ENCODE measurements around the gene PBX1.

Gene PBX1

GRCh38 chr1:164703960-164704411, 145.0 kb downstream of the PBX1 start:
- DNase-seq: no peak

DNA sequence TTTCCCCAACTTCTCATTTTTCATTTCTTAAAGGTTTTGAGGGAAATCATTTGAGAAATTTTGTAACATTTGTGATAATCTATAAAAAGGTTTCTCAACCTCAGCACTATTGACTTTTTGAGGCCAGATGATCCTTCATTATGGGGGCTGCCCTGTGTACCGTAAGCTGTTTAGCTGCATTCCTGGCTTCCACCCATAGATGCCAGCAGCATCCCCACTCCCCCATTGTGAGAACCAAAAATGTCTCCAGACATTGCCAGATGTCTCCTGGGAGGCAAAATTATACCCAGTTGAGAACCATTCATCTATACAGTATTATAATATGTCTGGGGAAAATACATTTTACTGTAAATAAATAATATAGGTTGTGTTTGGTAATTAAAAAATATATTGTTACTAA, 146.0 kb downstream of the PBX1 start:
- DNase-seq: no peak

- no peak for DNase-seq
Measured at GRCh38 chr1:164706606-164706987, 147.6 kb downstream of the PBX1 start.

DNA sequence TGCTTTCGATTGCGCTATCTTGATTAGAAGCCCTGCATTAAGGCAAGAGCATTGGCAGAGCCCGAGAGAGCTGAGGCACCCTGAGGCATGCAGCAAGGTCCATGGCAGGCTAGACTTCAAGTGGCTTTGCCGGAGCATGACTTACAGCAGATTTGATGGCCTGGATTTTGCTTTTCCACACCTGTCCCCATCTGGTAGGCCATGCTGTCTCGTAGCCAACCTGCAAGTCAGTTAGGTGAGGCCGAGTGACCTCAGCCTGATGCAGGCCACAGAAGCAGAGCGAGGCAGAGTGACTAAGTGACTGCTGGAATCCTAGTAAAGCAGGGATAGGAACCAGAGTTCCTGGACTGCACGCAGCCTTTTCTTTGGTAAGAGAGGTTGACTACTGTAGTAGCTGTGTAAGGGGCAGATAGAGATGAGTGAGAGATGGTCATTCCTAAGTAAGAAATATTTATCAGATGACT, 148.9 kb downstream of the PBX1 start:
- DNase-seq: no peak

DNA sequence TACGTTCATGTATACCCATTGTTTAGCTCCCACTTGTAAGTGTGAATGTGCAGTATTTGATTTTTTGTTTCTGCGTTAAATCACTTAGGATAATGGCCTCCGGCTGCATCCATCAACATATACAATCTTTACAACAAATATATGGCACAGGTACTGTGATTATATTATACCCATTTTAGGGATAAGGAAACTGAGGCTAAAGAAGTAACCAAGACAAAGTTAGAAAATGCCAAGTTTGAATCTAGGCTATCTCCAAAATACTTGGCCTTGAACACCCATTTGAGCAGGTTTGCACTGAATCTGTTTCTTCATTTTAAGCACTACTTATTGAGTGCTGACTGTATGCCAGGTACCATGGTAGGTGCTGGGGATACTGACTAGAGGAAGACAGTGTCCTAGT, 149.6 kb downstream of the PBX1 start:
- no peak for DNase-seq

GRCh38 chr1:164709126-164709525, 150.1 kb downstream of the PBX1 start:
- DNase-seq: no peak

DNA sequence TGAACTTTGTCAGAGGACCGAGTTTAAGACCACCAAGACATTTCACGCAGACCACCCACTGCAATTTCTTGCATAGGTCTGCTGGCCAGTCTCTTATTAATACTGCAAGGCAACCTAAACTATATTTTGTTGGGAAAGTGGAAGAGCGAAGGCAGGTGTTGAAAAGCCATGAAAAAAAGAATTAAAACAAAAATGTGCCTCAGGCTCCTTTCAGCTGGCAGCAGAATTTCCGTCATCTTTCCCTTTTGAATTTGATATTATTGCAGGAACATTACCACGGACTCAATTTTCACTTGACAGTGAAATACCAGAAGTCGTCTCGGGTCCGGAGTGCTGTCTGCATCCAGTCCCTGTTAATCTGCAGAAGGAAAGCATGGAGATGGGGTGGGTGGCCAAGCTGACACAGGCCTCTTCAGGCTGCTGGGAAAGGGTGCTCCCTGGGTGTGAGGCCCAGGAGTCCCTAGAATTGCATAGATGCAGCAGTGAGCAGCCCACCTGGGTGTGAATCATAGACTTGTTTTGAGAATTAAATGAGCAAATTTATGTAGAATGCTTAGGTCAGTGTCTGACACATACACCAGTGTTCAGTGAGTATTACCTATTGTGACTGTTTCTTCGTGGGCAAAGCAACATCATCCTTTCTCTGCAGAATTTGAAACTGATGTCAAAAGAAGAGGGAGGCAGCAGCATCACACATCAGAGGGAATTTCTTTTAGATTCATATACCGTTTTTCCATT, 150.7 kb downstream of the PBX1 start:
- no peak for DNase-seq

GRCh38 chr1:164712131-164713036, 153.4 kb downstream of the PBX1 start:
- DNase-seq: no peak

- no peak for DNase-seq
Measured at GRCh38 chr1:164713456-164714207, 154.6 kb downstream of the PBX1 start.

DNA sequence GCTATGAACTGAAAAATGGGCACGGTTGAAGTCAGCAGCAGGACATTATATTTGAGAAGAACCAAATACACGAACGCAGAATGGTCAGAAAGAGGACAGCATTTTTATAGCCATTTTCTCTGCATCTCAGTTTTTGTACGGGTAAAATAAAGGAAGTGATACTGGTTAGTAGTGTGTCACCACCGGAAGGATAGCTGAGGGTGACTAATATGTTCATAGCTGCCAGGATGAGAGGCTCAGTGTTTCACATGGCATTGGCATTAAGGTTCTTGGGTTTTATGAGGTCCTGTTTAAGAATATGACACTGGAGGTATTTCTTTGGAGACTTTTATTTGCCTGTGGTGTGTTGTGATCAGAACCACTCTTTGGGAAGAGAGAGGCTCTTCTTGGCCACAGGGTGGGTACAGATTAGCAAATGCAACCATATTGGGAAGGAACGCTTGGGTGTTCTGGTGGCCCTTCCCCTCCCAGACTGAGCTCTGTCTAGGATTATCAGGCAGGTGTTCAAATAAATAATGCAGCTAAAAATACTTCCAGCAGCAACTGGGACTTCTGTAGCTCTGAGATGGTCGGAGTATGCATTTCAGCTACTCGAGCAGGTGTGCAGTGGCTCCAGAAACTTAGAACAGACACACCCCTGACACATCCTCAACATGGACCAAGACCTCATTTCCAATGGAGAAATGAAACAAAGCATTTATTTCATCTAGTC, 158.2 kb downstream of the PBX1 start:
- no peak for DNase-seq

- no peak for DNase-seq
Measured at GRCh38 chr1:164718821-164719220, 159.8 kb downstream of the PBX1 start.

DNA sequence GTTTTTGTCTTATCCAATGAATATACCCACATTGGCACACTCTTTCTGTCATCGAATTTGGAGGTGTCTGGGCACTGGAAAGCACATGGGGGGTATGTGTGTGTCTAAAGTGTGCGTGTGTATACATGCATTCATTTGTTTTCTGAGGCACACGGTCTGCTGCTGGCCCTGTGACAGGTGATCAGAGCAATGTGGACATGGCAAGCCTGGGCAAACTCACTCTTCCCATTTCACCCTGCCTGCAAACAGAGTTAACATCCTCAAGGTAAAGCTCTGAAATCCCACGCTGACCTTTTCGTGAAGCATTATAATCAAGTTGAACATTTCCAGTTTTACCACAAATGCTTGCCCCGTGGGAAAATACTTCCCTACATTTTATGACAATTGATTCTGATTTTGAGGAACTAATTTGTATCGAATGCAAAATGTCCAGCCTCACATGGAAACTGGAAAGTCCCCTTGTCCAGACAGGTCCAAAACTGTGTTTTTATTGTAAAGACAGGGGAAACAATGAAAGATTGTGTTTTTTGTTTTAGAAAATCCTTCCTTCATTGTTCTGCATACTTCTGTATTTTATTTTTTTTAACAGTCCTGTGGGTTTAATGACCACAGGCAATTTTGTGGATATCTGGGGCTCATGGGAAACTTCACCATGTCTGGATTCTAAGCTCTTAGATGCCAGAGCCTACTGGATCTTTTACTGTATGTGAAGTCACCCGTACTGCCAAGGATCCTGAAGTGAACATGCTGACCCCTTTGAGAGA, 160.9 kb downstream of the PBX1 start:
- no peak for DNase-seq

DNA sequence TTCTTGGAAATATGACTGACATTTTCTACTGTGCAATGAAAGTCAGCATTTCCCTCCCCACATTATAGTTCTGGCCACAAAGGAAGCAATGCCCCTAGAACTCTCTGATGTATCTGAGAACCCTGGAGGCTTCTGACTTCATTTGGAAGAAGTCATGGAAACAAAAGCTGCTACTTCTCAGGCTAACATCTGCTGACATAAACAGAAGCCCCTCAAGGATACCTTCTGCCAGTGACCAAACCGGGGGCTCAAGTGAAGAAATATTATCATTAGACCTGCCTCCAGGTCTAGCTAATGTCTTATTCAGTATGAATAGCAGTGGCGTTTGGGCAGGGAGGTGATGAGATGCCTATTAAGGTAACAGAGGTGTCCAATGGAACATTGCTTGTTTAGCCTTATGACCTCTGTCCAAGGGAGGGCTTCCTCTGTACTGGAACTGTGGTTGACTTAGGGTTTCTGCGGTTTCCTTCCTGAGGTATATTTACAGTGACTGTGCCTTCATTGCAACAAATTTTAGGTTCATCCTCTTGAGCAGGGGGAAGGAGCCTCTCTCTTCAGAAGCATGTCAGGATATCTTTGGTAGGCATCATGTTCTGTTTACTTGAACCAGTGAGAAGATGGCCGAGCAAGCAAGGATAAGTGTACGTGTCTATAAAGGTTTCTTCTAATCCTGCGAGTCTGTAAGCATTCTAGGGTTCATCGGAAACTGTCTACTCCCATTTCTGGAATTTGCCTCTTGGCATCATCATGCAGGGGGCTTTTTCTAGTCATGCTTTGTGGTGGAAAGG, 161.7 kb downstream of the PBX1 start:
- no peak for DNase-seq

GRCh38 chr1:164721228-164721496, 162.2 kb downstream of the PBX1 start:
- no peak for DNase-seq

GRCh38 chr1:164723296-164723798, 164.4 kb downstream of the PBX1 start:
- no peak for DNase-seq

DNA sequence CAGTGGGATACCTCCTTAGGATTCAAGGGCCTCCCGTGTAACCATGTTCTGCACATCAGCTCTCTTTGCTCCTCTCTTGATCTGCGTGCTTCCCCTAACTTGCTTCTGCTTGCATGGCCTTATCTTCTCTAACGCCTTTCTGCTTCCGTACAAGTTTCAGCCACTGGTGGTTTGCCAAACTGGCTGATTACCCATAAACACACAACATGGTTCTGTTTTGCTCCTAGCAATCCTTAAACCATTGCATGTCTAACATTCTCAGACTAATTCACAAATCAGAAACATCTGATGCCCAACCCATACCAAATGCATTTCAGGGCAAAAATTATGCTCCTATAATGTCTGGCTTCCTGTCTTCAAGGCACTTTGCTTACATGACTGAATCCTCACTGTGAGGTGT, 166.4 kb downstream of the PBX1 start:
- no peak for DNase-seq

- DNase-seq: no peak
Measured at GRCh38 chr1:164726235-164726634, 167.3 kb downstream of the PBX1 start.

GRCh38 chr1:164728719-164729118, 169.7 kb downstream of the PBX1 start:
- no peak for DNase-seq

DNA sequence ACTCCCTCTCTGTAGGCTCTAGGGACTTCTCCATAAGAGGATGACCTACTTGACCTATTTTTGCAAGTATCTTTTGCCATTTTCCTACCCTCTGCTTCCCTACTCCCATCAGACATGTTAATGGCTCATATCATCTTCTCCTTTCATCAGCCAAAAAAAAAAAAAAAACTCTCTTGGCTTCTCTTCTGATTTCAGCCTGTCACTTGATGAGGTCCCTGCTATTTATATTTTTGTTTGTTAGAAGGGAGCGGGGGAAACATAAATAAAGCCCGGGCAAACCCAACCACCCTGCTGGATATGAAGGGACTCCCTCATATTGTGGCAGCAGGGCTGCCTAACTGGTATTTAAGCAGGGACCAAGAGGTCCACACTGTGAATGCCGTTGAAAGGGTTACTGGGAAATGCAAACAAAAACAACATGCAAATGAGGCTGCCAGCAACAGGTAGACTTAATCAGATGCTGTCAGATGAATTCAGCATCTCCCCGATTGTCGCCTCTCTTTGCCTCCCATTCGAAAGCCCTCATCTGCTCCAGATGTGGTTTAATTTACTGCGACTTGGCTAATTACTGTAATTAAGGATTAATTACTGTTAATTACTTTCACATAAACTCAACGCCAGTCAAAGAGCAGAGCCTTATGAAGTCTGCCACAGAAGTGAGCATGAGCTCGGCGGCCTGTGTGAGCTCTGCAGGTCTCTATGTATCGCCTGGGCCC, 172.3 kb downstream of the PBX1 start:
- DNase-seq: no peak

DNA sequence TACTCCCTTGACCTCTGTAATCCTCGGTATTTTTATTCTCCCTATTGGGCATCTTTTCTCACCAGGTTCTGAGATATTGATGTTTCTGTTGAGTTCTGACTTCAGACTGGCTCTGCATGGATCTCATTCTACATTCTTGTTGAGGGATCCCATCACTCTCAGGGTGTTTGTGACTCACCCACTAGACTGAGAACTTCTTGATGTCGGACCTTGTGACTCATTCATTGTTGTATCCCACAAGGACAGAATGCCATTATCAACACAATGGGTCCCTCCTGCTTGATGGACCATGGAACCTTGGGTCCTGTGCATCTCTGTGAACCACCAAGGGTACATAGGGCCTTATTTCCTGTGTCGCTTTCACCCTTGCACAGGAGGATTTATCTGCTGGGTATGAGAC, 174.1 kb downstream of the PBX1 start:
- DNase-seq: no peak

All from NK-92 treated with Interleukin-12 subunit alpha and Interleukin-12 subunit beta, amount 100 ng/mL, for 24 hours (cell line).